Caco-2 (cell line): ENCODE data around the gene PAIP2B. TPM values are rescaled to one million over a fixed set of nuclear protein-coding genes. Genes with fewer than 3 reads are reported as not detected.

Experiments used
- BruUV-seq: library from RNA; stranded (reverse); fragments of 400-500 nt; replicated peaks from 2 replicates; lab custom pipeline; 2021; lab: Mats Ljungman, UMichigan
- CTCF ChIA-PET: fragments of 300-600 bp; sonication (Branson Sonifier 250); formaldehyde crosslinking; loops from one replicate; lab custom pipeline; 2022; ENCODE audit warnings: antibody characterized with exemption; lab: Charles Lee
- POLR2A ChIA-PET: fragments of 300-600 bp; sonication (Branson Sonifier 250); formaldehyde crosslinking; loops from one replicate; lab custom pipeline; 2022; ENCODE audit warnings: antibody characterized with exemption; lab: Charles Lee
- DNase-seq, 2 experiments: peaks; one replicate each; pipeline versions ENCODE4 v3.0.0 to v3.0.0-alpha.2; 2020 to 2022
- H3K27me3 ChIP-seq: replicated peaks from 2 replicates; pipeline ENCODE4 v1.6.0; 2011; ENCODE audit warnings: low read length; ENCODE audit not compliant: control insufficient read depth, insufficient read depth
- H3K36me3 ChIP-seq: 2 replicates; pipeline ENCODE4 v1.5.1; 2011; ENCODE audit warnings: low read length; ENCODE audit not compliant: control insufficient read depth, insufficient read depth
- H3K4me1 ChIP-seq: fragments of 250-450 bp; sonication (Bioruptor Pico); 2 replicates; pipeline ENCODE4 v1.5.1; 2020; ENCODE audit warnings: mild to moderate bottlenecking
- H3K4me3 ChIP-seq: 2 replicates; pipeline ENCODE4 v1.5.1; 2011; ENCODE audit warnings: low read depth, mild to moderate bottlenecking, control low read depth, low read length
- H3K9me3 ChIP-seq: fragments of 250-450 bp; sonication (Bioruptor Pico); 2 replicates; pipeline ENCODE4 v1.5.1; 2020; ENCODE audit warnings: mild to moderate bottlenecking, moderate library complexity
- H3K27ac Mint-ChIP-seq: one replicate; pipeline ENCODE4 v1.8.0; 2022; ENCODE audit warnings: mixed read lengths; ENCODE audit not compliant: unreplicated experiment
- H3K27me3 Mint-ChIP-seq: one replicate; pipeline ENCODE4 v1.8.0; 2022; ENCODE audit warnings: mixed read lengths; ENCODE audit not compliant: insufficient read depth, unreplicated experiment
- H3K36me3 Mint-ChIP-seq: one replicate; pipeline ENCODE4 v1.8.0; 2022; ENCODE audit warnings: mild to moderate bottlenecking, mixed read lengths; ENCODE audit not compliant: insufficient read depth, unreplicated experiment
- H3K4me1 Mint-ChIP-seq: one replicate; pipeline ENCODE4 v1.8.0; 2022; ENCODE audit warnings: low read depth, mixed read lengths; ENCODE audit not compliant: unreplicated experiment
- H3K4me3 Mint-ChIP-seq: one replicate; pipeline ENCODE4 v1.8.0; 2022; ENCODE audit warnings: mild to moderate bottlenecking, moderate library complexity, mixed read lengths; ENCODE audit not compliant: unreplicated experiment
- H3K9me3 Mint-ChIP-seq: one replicate; pipeline ENCODE4 v1.8.0; 2022; ENCODE audit warnings: mixed read lengths; ENCODE audit not compliant: unreplicated experiment
- CTCF ChIP-seq, 2 experiments: fragments of 200-600 bp in 1 of 2; IDR thresholded peaks; 1 replicate in 1 of 2; 2 replicates in 1 of 2; pipeline versions ENCODE4 v1.5.1 to v1.8.0; 2011 to 2022; ENCODE audit warnings: antibody characterized with exemption in 1 of 2, control low read depth in 1 of 2, inconsistent platforms in 1 of 2, low read depth in 1 of 2, low read length in 1 of 2, mild to moderate bottlenecking in 1 of 2, moderate library complexity in 1 of 2; ENCODE audit not compliant: insufficient read depth in 1 of 2, severe bottlenecking in 1 of 2, unreplicated experiment in 1 of 2
- intact Hi-C: fragments of 100-400 bp; cut with micrococcal nuclease; formaldehyde crosslinking; loops from one replicate; pipeline ENCODE4 v1.10.0; 2022; ENCODE audit not compliant: unreplicated experiment
- total RNA-seq: library from RNA; stranded (reverse); gene quantifications from 2 replicates; pipeline ENCODE4 v1.2.3, GENCODE V29; 2022

PAIP2B gene
- total RNA-seq, 1 experiment from 2014 or later = 9.9 TPM

- peak in 1 of 2 experiments; percentile 1 for TF ChIP-seq CTCF (IDR thresholded peaks at IDR 0.05; ENCODE audit: insufficient read depth in 1 of 2, low read depth in 1 of 2, low read length in 1 of 2, severe bottlenecking in 1 of 2, unreplicated experiment in 1 of 2)
- Mint-ChIP-seq H3K4me3 (no peak overlapping the region), H3K27ac (no peak overlapping the region), H3K4me1 (peaks cover 2% of the 10 kb centered on the region), H3K36me3 (peaks cover 49% of the 10 kb centered on the region), H3K9me3 (no peaks in the 10 kb centered on the region), H3K27me3 (peaks cover 1% of the 10 kb centered on the region)
- CTCF ChIA-PET = interaction anchor here (0.5 kb wide), 1 partner anchor 34 kb away, joined by 3 read pairs; no protein-coding TSS in a partner anchor
- DNase-seq = no peak
- Histone ChIP-seq H3K4me3 (no peak overlapping the region), H3K9me3 (no peaks in the 10 kb centered on the region), H3K27me3 (no peaks in the 10 kb centered on the region), H3K4me1 (no peaks in the 10 kb centered on the region), H3K36me3 (peaks cover 5% of the 10 kb centered on the region)
- POLR2A ChIA-PET = interaction anchor here (1.0 kb wide), 1 partner anchor 82 kb away, joined by 4 read pairs; the partner anchor contains the start of gene NAGK
- no TSS peak for BruUV-seq
- intact Hi-C loops = no loop called here
Measured at GRCh38 chr2:71150082-71150816, 76.7 kb downstream of the PAIP2B start.

GRCh38 chr2:71148506-71149063, 78.3 kb downstream of the PAIP2B start:
- intact Hi-C loops = no loop called here
- no peaks in the 10 kb centered on the region for H3K9me3 Mint-ChIP-seq
- ChIA-PET POLR2A (no interaction called here), CTCF (interaction anchor here (0.9 kb wide), 1 partner anchor 48 kb away, joined by 4 read pairs; no protein-coding TSS in a partner anchor)
- H3K4me3 Mint-ChIP-seq = no peak overlapping the region
- Histone ChIP-seq H3K9me3 (no peaks in the 10 kb centered on the region), H3K4me3 (no peak overlapping the region), H3K4me1 (no peaks in the 10 kb centered on the region), H3K36me3 (peaks cover 6% of the 10 kb centered on the region), H3K27me3 (no peaks in the 10 kb centered on the region)
- TF ChIP-seq CTCF (IDR thresholded peaks at IDR 0.05; ENCODE audit: insufficient read depth in 1 of 2, low read depth in 1 of 2, low read length in 1 of 2, severe bottlenecking in 1 of 2, unreplicated experiment in 1 of 2) = no peak
- H3K4me1 Mint-ChIP-seq = no peaks in the 10 kb centered on the region
- peaks cover 63% of the 10 kb centered on the region for H3K36me3 Mint-ChIP-seq
- H3K27ac Mint-ChIP-seq = no peak overlapping the region
- no peaks in the 10 kb centered on the region for H3K27me3 Mint-ChIP-seq
- DNase-seq = no peak
- no TSS peak for BruUV-seq

- BruUV-seq = no TSS peak
- Histone ChIP-seq H3K9me3 (no peaks in the 10 kb centered on the region), H3K36me3 (peaks cover 6% of the 10 kb centered on the region), H3K27me3 (no peaks in the 10 kb centered on the region), H3K4me3 (no peak overlapping the region), H3K4me1 (no peaks in the 10 kb centered on the region)
- Mint-ChIP-seq H3K4me1 (no peaks in the 10 kb centered on the region), H3K36me3 (peaks cover 83% of the 10 kb centered on the region), H3K9me3 (no peaks in the 10 kb centered on the region), H3K27me3 (no peaks in the 10 kb centered on the region), H3K27ac (no peak overlapping the region), H3K4me3 (no peak overlapping the region)
- no peak for TF ChIP-seq CTCF (IDR thresholded peaks at IDR 0.05; ENCODE audit: insufficient read depth in 1 of 2, low read depth in 1 of 2, low read length in 1 of 2, severe bottlenecking in 1 of 2, unreplicated experiment in 1 of 2)
- POLR2A ChIA-PET = no interaction called here
- intact Hi-C loops = no loop called here
- CTCF ChIA-PET = no interaction called here
- DNase-seq = no peak
Measured at GRCh38 chr2:71143782-71144181, 83.1 kb downstream of the PAIP2B start.
